ENCODE measurements around the gene THOC5.

THOC5 gene

GRCh38 chr22:29470159-29470855 is 83.2 kb downstream of the THOC5 start:
- DNase-seq: peak; percentile 60

- DNase-seq: no peak
Observed at GRCh38 chr22:29469755-29470154, 83.8 kb downstream of the THOC5 start.

GRCh38 chr22:29464581-29464980 is 89.0 kb downstream of the THOC5 start:
- DNase-seq: no peak

- DNase-seq: no peak
Observed at GRCh38 chr22:29463629-29464028, 89.9 kb downstream of the THOC5 start.

GRCh38 chr22:29461263-29461662 is 92.3 kb downstream of the THOC5 start:
- DNase-seq: no peak

GRCh38 chr22:29459773-29460172 is 93.8 kb downstream of the THOC5 start:
- DNase-seq: no peak

- DNase-seq: no peak
Observed at GRCh38 chr22:29458551-29458950, 95.0 kb downstream of the THOC5 start.

GRCh38 chr22:29457730-29458129 is 95.8 kb downstream of the THOC5 start:
- no peak for DNase-seq

GRCh38 chr22:29456211-29456671 is 97.3 kb downstream of the THOC5 start:
- no peak for DNase-seq
